Renal pelvis (tissue), 4 donors: Measurements from ENCODE around the gene PARD3B. TPM values are rescaled to one million over a fixed set of nuclear protein-coding genes. Genes with fewer than 3 reads are reported as not detected.
"Not testable (repeated sequence)": the region's sequence is repeated elsewhere in the genome, so short reads cannot be mapped to it uniquely, and the experiment has no call there.

Experiments used
- DNase-seq: peaks from one replicate; pipeline ENCODE4 v3.0.0-alpha.2; 2013
- polyA plus RNA-seq, 3 donors: library from polyadenylated mRNA; unstranded; fragments of 120-200 nt; gene quantifications; one replicate each; pipeline ENCODE4 v1.2.1, GENCODE V29; 2013; ENCODE audit not compliant: insufficient read length in 3 of 3

Gene PARD3B
- polyA plus RNA-seq, 3 donors, result 33.2 to 37.3 (median 34.3) TPM

DNA sequence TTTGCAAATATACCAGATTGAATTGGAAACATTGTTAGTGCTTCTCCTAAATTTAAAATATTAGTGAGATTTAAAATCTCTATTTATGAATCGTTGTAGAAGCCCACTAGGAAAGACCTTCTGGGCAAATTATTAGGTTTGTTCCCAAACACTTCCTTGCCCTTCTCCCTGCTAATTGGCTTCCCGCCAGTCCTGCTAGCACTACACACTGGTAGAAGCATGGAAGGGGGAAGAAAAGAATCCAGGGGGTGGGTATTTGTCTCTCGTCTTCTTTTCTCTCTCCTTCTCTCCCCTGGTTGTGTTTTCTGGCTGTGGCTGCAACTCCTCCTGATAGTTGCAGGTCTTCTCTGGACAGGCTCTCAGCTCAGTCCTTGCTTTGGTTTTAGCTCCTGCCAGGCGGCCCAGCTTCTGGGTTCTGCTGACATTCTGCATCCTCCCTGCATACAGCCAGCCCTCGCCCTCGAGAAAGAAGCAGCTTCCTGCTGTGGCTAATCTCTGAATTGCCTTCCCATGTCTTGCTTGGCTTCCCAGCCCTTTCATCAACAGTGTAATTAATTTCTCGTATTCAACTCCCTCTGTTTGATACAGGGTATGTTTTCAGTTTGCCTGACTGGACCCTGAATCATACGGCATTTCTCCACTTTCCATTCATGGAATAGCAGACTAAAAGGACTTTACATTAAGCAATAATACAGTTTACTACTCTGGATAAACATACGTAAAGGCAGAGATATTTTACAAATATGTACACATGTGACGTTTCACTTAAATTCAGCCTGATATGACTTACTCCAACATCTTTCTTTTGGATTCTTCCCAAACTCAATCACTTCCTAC lies 6.9 kb upstream of the PARD3B start:
- DNase-seq, result peak; percentile 16

DNA sequence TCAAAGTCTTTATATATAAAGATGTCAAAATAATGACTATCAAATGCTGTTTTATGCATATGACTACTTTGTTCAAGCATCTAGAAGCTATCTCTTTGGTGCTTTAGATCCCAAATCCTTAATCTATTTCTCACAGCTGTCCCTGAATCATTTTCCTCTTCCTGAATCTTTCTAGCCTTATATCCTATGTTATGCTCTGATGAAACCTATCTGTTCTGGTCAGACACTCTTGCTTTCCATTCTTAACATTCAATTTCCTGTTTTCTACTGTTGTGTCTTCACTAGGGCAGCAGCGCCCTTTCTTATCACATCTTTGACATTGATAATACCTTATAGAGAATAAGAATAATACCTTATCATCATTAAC lies 6.3 kb upstream of the PARD3B start:
- no peak for DNase-seq

DNA sequence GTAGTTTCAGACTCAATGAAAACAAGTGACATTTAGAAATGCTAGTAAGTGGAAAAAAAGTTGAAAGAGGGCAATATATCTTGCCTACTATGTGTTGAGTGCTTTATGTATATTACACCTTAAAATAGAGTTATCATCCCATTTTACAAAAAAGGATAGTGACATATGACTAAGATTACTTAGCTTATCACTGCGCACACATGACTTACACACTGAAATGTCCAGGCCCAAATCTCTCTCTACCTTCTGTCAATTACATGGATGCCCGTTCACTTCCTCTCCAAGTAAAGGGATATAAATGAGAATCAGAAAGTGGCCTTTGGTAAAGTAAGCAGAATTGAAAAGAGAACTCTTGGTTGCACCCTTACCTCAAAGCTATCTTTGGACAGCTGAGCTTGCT lies 3.6 kb upstream of the PARD3B start:
- no peak for DNase-seq

DNA sequence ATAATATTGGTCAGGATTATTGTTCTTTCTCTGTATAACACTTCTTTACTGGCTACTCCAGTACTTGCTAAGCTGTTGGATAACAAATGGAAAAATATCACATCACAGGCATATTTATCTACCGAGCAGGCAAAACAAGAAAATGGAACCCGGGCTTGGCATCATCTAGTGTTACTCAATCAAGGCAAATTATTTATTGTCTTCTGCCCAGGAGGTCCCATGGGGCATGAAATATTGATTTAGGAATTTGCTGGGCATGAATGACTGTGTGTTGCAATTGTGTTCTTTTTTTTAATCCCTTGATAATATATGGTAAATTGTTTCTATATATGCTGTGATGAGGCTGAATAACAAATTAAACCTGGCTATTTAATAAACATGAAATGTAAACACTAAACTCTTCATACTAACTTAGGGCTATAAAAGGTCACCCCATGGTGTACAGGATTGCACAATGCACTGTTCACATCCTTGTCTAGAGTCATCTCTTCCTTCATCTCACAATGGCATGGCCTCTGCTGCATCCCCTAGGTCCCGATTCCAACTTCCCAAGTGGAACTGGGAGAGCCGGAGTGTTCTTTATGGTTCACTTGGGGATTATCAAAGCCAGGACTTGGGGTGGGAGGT lies 2.2 kb upstream of the PARD3B start:
- no peak for DNase-seq

DNA sequence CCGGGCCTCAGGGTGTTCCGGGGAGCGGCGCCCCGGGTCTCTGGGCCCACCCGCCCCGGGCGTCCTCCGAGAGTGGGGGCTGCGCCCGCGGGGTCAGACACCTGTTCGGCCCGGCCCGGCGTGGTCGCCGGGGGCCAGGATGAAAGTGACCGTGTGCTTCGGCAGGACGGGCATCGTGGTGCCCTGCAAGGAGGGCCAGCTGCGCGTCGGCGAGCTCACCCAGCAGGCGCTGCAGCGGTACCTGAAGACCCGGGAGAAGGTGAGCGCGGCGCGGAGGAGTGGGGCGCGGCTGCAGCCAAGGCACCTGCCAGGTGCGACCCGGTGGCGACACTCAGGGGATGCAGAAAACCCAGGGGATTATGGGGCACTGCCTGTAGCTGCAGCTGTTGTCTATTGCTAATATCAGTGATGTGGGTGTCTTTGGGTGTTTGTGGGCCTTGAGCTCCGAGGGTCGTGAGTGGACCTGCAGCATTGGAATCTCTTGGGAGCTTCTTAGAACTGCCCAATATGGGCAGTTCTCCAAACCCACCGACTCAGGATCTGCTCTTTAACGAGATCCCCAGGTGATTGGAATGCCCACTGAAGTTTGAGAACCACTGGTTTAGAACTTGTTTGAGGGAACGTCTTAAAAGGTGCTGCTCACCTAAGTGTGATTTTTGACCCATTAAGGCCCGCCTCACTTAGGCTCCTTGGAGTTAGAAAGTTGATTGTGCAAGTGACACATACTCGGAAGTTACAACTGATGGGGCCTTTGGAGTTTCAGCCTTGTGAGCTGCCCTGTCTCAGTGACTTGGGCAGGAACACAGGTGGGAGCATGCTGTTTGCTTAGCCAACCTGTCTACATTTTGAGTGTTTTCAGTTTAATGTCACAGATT lies 823 bp downstream of the PARD3B start:
- DNase-seq, result peak; percentile 28

DNA sequence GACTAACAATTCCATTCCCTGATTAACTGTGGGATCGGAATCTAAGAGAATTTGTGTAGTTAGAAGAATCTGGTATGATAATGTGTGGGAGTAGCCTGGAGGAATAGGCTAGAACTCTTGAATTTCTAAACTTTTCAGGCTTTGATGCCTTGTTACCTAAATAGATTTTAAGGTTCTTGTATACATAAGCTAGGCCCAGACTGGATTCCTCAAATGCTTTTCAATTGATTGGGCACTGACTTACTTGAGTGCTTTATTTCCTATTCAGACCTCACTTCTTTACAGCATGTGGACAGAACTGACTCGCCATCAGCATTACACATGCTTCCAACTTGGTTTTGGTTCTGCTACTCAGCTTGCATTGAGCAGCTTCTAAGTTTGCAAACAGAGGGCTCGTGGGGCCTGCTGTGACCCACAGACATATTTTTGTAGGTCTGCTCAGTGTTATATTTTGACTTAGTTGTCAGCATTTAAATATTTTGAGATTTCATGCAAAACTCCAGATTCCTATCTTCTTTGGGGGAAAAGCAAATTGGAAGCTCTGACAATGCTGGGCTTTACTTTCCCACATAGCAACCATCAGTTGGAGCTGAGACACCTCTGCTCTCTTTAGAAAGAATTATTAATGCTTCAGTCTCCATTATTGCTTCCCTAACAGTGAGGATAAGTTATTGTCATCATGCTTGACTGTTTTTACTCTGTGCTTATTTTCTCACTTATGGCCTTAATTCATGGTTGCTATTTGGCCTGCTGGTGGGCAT lies 5.7 kb downstream of the PARD3B start:
- peak; percentile 7 for DNase-seq

DNA sequence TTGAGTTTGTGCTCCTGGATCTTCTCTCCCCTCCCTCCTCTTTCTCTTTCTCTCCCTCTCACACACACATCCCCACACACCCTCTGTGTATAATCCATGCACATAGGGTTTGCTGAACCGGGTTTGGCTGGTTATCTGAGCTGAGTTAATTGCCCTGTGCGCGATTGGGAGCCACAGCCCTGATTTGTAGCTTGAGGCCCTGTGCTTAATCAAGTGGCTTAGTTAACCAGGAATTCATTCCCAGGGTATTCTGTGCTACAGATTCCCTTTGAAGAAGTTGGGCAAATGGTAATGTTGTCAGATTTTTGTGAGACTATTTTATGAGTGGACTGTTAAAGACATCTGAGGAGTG lies 6.2 kb downstream of the PARD3B start:
- peak; percentile 8 for DNase-seq

DNA sequence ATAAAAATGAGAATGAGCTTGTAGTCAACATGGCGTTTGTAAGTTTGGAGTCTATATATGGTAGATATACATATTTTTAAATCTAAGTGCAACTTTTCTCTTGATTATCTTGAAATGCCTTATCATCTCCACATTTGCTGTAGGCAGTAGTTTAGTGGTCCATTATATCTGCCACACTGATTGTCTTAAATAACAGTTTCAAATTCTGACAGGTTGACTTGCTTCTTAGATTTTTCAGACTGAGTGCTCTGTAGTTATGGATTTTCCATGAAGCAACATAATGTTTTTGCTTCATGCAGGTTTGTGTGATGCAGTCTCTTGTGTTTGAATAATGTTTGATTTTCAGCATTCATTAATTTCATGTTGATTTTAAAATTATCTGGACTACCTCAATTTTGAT lies 12.3 kb downstream of the PARD3B start:
- no peak for DNase-seq

DNA sequence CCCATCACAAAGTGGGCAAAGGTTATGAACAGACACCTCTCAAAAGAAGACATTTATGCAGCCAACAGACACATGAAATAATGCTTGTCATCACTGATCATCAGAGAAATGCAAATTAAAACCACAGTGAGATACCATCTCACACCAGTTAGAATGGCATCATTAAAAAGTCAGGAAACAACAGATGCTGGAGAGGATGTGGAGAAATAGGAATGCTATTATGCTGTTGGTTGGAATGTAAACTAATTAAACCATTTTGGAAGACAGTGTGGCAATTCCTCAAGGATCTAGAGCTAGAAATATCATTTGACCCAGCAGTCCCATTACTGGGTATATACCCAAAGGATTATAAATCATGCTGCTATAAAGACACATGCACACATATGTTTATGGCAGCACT lies 14.1 kb downstream of the PARD3B start:
- DNase-seq, result not testable (repeated sequence)

DNA sequence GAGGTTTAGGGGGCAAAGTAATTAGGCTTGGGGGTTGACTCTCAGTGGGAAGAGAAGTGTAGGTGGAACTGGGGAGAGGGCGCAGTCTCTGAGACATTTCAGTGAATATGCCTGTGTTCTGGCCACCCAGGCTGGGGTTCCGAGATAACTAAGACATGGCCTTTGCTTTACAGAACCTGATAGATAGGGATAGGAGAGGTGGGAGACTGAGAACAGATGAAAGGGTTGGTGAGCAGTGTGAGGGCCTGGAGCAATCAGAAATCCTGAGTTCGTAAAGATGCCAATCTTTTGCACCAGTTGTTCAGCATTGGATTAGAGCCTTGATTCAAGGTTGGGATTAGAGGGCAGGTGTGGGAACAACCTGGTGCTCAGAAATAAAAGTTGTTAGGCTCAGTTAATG lies 15.6 kb downstream of the PARD3B start:
- DNase-seq, result no peak

DNA sequence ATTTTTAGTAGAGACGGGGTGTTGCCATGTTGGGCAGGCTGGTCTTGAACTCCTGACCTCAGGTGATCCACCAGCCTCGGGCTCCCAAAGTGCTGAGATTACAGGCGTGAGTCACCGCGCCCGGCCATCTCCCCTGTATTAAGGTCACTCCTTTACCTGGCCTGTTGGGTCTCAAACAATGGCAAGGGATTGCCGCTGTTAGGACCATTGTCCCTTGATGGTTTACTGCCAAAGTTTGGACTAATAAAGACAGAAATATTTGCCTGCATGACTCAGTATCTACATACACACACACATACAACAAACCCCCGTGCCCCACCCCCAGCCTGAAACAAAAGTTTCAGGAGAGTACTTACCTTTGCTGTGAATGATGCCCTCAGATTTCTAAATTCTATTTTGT lies 16.5 kb downstream of the PARD3B start:
- DNase-seq, result no peak

DNA sequence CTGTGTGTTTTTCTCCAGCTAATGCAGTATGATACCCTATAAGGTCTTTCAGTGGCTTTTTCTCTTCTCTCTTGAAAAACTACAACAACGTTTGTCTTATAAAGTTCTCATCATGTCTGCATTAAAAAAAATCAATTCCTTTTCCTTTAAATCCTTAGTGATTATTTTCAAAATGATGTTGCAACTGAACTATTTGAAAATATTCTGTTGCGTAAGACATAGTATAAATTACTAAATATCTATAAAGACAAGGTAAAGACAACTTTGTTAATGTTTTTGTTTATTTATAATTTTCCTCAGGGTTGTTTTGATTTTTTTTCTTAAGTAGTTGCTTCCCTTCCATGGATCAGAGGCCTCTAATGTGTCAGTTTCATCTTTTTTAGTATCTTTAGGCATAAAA lies 21.2 kb downstream of the PARD3B start:
- DNase-seq, result no peak

DNA sequence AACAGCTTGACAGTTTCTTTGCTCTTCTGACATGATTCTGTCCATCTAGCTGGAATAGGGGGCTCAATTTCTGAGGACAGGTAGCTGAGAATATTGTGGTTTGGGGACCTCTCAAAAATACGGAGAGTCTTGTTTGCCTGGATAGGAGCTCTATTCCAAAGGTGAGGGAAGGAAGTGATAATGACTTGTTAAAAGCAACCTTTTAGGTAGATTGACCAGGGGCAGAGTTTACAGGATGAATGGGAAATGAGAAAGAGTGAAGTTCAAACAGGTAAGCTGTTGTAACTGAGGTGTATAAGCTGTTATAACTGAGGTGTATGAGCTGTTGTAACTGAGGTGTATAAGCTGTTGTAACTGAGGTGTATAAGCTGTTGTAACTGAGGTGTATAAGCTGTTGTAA lies 25.1 kb downstream of the PARD3B start:
- no peak for DNase-seq

DNA sequence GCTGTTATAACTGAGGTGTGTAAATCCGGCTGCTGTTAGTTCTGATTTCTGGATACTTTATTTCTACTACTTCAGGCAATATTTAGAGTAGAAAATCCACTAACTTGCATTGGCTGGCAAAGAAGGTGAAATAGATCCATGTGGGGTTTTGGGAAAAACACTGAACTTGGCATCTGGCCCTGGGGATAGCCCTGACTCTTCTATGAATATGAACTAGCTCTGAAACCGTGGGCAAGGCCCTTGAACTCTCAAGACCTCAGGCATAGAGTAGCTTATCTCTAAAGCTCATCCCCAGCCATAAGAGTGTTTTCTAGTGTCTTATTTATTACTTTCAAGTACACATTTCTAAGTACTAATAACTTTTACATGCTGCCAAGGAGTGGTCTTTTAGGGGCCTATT lies 25.8 kb downstream of the PARD3B start:
- no peak for DNase-seq

DNA sequence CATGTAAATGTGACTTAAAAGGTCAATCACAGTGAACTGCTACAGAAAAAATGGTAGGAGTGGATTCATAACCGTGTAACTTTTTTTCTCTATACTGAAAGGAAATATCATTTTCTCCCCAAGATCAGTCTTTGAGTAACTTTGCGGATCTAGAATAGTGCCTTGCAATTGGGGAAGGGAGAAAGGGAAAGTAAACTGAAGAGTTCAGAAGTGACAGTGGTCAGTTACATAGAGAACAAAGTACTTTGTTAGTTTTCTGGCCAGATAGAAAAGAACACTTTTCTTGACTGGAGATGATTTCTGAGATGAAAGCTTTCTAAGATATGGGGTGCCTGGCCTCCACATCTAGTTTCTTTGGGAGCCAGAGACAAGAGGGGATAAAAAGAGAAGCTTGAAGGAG lies 26.6 kb downstream of the PARD3B start:
- DNase-seq, result no peak

DNA sequence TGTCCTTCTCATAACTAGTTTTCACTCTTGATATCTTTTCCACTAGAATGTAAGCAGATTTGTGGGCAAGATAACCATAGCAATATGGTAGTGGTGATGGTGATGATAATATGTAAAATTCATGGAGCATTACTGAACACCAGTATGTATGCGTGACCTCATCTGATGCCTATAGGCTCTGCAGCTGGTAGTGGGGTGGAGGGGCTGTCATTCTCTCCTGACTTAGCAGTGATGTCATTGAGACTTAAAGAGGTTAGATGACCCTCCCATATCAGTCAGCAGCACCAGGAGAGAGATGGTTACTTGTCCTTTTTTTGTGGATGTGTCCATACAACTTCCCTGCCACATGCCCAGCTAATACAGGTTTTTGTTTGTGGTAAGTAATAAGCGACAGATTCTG lies 27.9 kb downstream of the PARD3B start:
- no peak for DNase-seq

DNA sequence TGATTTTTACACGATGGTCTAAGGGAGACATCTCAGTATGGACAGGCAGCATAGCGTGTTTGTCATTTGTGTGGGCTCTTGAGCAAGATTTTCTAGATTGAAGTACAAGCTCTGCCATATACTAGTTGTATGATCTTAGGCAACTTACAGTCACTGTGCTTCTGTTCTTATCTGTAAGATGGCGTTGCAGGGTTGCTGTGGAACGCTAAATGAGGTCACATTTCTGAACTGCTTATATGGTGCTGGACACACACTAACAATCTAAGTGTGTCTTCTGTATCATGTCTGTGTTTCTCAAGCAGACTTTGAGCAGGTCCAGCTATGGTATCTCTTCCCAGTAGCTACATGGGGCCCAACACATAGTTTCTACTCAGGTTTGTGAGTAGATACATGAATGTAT lies 29.2 kb downstream of the PARD3B start:
- no peak for DNase-seq

DNA sequence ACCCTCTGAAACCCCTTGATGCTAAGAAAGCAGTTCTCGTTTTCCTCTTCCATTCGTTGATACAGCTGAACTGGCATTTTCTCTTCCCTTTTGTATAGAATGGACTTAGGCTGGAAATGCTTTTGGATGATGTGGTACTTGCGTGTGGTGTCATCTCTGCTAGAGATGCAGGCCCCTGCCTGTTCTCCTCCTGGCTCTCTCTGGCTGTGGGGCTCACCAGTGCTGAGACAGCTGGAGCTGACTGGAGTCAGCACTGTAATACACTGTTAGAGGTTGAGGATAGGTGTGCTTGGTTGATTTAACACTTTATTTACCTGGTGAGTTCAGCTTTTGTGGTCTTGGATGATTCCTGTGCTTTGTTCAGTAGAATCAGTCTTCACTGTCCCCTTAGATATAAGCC lies 30.2 kb downstream of the PARD3B start:
- DNase-seq, result no peak

DNA sequence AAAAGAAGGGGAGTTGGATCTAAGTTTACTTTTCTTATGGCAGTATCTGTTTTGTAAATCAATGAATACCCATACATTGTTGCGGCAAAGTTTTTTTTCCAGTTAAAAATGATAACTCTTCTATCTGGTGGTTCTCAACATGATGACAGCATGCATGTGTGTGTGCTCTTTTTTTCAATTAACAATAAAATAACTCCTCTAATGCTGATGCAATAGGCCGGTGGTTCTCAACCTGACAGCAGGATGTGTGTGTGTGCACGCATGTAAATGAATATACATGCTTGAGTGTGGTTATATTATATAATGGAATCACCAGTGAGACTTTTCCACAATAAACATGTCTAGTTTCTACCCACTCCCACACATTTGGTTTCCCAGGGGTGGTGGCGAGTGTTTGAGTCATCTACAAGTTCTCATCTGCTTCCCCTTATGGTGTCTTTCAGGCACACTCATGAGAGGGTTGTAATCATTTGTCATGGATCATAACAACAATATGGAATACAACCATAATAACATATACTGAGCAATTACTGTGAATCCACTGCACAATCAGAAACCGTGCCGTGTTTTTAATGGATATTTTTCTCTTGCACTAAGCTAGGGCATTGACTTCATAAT lies 31.2 kb downstream of the PARD3B start:
- DNase-seq, result no peak

DNA sequence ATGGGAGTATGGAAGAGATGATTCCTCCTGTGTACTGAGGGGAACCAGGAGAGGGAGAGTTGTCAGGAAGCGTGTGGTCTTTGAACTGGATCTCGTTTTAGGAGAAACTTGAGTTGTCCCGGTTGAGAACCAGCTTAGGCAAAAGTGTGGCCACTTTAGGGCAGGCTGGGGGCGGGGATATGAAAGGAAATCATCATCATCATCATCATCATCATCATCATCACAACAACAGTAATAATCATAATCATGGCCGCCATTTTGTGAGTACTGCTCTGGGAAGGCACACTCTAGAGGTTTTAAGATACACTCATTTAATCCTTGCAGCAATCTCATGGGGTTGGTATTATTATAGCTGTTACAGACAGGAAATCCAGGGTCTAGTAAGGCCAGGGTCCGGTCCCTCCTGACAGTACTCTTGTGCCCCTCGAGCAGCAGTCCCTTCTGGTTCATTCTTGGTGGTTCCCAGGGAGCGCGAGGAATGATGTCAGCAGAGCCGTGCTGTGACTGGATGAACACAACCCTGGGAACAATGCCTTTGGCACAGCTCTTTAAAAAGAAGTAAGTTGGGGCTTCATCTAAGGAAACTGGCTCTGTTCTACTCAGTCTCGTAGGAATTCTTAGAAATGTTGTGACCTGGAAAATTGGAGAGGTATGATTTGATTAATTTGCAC lies 33.8 kb downstream of the PARD3B start:
- DNase-seq, result no peak

DNA sequence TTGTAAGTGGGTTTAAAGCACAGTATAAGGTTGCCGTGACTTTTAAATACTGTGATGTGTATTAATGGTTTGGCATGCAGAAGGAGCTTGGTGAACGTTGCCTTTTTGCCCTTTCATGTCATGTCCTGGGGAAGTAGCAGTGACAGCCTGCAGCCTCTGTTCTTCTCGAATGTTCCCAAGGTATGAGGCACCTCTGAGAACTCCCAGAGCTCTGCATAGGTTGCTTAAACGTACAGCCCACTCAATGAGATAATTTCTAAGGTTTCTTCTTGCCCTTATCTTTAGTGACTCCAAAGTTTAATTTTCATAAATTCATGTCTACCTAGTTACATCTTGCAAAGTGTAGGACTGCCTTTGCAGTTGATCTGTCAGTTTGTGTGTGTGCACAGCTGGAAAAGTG lies 36.7 kb downstream of the PARD3B start:
- DNase-seq, result no peak
